HG03469 (cell line): ENCODE measurements around the gene RPTOR.

ENCODE experiments used
- ATAC-seq: cut with Tn5 transposase; IDR thresholded peaks from one replicate; pipeline ENCODE4 v1.9.1; 2021; ENCODE audit warnings: mild to moderate bottlenecking, moderate library complexity, moderate number of reproducible peaks; ENCODE audit not compliant: unreplicated experiment

RPTOR gene

GRCh38 chr17:80663781-80664206 is 119.2 kb downstream of the RPTOR start:
- no peak for ATAC-seq

GRCh38 chr17:80664217-80664790 is 119.7 kb downstream of the RPTOR start:
- no peak for ATAC-seq

GRCh38 chr17:80665792-80666191 is 121.2 kb downstream of the RPTOR start:
- ATAC-seq, result no peak

GRCh38 chr17:80666867-80667266 is 122.2 kb downstream of the RPTOR start:
- no peak for ATAC-seq

- ATAC-seq, result no peak
Measured at GRCh38 chr17:80667462-80668277, 123.0 kb downstream of the RPTOR start.

GRCh38 chr17:80668375-80669148 is 123.9 kb downstream of the RPTOR start:
- no peak for ATAC-seq

- ATAC-seq, result no peak
Measured at GRCh38 chr17:80671039-80671824, 126.6 kb downstream of the RPTOR start.

GRCh38 chr17:80671825-80672110 is 127.1 kb downstream of the RPTOR start:
- no peak for ATAC-seq

GRCh38 chr17:80673152-80673920 is 128.7 kb downstream of the RPTOR start:
- ATAC-seq, result no peak

GRCh38 chr17:80675438-80676095 is 130.9 kb downstream of the RPTOR start:
- ATAC-seq, result no peak

GRCh38 chr17:80676096-80676466 is 131.4 kb downstream of the RPTOR start:
- no peak for ATAC-seq

GRCh38 chr17:80676564-80676963 is 131.9 kb downstream of the RPTOR start:
- no peak for ATAC-seq

- ATAC-seq, result no peak
Measured at GRCh38 chr17:80677214-80677756, 132.6 kb downstream of the RPTOR start.

- ATAC-seq, result no peak
Measured at GRCh38 chr17:80679816-80680215, 135.2 kb downstream of the RPTOR start.

GRCh38 chr17:80681215-80681614 is 136.6 kb downstream of the RPTOR start:
- ATAC-seq, result no peak

- no peak for ATAC-seq
Measured at GRCh38 chr17:80682372-80682771, 137.7 kb downstream of the RPTOR start.

- ATAC-seq, result no peak
Measured at GRCh38 chr17:80683625-80684104, 139.0 kb downstream of the RPTOR start.

- ATAC-seq, result no peak
Measured at GRCh38 chr17:80687839-80688238, 143.2 kb downstream of the RPTOR start.

- ATAC-seq, result no peak
Measured at GRCh38 chr17:80689129-80689619, 144.5 kb downstream of the RPTOR start.
